GM18499 (cell line): ENCODE results near the gene DSTYK.
A peak's percentile ranks its signal among the peaks of the same experiment; 100 is the strongest.

Source experiments
- ATAC-seq: cut with Tn5 transposase; IDR thresholded peaks from one replicate; pipeline ENCODE4 v1.9.1; 2021; ENCODE audit warnings: moderate number of reproducible peaks; ENCODE audit not compliant: insufficient read depth, unreplicated experiment

Gene DSTYK, protein sequence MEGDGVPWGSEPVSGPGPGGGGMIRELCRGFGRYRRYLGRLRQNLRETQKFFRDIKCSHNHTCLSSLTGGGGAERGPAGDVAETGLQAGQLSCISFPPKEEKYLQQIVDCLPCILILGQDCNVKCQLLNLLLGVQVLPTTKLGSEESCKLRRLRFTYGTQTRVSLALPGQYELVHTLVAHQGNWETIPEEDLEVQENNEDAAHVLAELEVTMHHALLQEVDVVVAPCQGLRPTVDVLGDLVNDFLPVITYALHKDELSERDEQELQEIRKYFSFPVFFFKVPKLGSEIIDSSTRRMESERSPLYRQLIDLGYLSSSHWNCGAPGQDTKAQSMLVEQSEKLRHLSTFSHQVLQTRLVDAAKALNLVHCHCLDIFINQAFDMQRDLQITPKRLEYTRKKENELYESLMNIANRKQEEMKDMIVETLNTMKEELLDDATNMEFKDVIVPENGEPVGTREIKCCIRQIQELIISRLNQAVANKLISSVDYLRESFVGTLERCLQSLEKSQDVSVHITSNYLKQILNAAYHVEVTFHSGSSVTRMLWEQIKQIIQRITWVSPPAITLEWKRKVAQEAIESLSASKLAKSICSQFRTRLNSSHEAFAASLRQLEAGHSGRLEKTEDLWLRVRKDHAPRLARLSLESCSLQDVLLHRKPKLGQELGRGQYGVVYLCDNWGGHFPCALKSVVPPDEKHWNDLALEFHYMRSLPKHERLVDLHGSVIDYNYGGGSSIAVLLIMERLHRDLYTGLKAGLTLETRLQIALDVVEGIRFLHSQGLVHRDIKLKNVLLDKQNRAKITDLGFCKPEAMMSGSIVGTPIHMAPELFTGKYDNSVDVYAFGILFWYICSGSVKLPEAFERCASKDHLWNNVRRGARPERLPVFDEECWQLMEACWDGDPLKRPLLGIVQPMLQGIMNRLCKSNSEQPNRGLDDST

DNA sequence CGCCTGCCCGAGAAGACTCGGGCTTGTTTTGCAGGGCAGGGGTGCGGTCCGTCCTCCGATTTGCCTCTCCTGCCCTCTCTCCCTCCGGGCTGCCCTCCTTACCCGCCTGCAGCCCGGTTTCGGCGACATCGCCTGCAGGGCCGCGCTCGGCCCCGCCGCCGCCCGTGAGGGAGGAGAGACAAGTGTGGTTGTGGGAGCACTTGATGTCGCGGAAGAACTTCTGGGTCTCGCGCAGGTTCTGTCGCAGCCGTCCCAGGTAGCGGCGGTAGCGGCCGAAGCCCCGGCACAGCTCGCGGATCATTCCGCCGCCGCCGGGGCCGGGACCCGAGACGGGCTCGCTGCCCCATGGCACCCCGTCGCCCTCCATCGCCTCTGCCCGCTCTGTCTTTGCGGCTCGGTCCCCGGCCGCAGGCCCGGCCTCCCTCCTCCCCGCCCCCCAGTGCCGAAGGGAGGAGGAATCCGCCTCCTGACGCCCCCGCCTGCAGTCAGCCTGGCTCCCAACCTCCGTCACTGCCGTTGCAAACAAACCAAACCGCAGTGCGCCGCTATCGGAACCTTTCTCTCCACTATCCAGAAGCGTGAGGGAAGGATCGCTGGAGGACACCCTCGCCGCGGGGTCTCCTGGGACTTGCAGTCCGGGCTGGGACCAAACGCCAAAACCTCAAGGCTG lies at the start of gene DSTYK:
TSS of gene DSTYK (minus strand) at position 534 of the 670 bp plus-strand sequence. CDS start at position 367, 167 bp downstream.
- peak; percentile 49 for ATAC-seq

DNA sequence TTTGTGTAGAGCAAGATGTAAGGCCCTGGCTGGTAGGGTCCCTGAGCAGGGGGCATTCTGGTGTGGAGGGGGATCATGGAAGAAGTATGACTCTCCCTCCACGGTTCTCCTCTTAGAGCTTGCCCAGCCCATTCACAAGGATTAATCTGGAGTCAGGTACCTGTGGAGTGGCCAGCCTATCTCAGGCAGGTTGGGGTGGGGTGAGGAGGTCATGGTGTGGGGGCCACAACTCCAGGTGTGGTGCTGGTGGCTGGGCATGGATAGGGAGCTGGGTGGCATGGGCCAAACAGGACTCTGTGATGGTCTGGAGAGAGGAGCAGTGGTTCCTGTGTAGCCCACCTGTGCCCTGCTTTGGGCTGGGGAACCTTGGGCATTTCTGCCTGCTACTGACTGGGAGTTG lies 48.5 kb upstream of the DSTYK start:
- ATAC-seq = no peak

DNA sequence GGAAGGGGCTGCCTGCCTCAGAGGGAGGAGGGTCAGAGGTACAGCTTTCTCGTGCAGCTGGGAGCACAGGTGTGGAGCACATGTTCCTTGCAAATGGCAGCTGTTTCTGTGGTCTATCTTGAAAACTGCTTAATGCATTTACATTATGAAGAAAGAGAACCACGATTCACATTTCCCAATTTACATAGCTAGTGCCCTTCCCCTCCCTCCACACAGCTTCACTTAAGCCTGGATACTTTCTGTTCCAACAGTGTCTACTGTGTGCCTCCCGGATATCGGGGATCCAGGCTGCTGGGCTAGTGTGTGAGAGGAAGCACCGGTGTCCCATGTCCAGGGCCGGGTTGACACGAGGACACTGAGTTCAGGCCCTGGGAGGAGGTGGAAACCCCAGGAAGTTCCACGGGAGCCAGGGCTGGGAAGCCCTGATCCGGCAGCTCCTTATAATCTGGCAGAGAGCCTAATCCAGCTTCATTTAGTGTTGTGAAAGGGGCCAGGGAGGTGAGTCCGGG lies 47.9 kb upstream of the DSTYK start:
- ATAC-seq = no peak

DNA sequence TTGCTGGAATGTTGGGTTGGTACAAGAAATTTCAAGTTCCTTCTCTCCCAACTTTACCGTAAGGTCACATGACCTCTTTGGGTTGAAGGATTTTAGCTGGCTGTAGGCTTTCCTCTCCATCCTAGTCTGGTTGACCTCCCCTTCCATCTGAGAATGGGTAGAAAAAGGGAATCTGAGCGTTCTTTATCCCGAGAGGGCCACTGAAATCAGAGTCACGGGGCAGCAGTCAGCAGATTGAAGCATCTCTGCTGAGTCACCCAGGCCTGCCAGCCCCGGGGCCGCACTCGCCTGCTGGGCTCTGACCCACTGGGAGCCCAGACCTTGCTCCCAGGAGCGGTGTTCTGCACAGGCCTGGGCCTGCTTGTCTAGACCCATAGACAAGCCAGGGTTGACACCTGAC lies 47.2 kb upstream of the DSTYK start:
- no peak for ATAC-seq

DNA sequence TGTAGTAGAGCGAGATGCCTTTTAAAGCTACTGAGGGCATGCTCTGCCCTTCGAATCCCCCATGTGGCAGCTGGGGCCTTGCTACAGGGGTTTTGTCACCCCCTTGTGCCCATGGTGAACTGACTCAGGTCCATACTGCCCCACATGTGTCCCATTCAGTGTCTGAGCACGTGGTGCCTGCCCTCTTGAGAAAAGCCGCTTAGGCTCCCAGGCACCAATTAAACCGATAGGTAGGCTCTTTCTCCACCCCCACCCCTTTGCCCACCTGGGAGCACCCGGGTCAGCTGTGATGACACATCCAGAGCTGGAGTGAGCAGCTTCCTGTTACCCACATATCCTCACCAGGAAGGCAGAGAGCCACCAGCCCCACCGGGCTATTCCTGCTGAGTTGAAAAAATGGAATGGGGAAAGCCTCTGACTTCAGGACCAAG lies 46.8 kb upstream of the DSTYK start:
- ATAC-seq = no peak

DNA sequence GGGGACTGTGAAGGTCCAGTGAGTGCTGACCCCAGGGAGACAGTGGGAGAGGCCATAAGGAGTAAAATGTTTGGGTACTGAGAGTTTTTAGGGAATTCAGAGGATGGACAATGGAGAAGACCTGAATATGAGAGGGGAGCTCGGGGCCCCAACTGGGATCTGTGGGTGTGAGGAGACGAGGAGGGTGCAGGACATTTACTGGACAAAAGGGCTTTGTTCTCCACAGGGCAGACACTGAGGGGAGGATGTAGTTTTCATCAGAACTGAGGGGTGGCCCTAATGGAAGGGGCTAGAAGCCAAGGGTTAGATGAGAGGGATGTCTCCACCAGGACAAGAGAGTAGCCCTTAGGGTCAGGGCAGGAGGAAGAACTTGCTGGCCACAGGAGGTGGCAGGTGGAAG lies 46.2 kb upstream of the DSTYK start:
- ATAC-seq = no peak

DNA sequence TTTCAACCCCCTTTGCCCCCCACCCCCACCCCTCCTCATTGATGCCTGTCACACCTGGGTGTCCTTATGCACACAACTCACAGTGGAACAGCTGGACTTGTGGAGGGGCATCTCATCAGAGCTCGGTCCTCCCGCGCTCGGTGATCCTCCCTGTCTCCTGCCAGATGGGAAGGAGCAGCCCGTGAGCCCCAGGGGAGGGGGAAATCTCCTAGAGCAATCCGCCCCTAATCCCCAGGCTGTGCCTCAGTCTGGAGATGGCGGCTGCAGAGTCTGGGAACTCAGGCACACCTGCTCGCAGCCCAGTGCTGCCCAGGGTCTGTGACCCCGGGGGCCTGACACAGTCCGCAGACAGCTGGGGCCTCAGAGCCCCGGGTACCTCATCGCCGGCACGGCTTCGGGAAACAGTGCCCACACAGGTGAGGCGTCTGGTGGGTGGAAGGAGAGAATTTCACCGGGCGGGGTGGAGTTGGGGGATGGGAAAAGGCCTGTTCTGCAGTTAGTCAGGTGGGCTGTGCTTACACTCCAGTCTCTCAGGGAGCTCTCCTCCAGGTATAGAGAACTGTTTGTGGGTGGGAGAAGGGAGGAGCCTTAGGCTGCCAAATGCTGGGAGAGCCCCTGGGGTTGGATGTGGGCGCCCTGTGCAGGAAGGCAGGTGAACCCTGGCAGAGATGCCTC lies 45.6 kb upstream of the DSTYK start:
- no peak for ATAC-seq

DNA sequence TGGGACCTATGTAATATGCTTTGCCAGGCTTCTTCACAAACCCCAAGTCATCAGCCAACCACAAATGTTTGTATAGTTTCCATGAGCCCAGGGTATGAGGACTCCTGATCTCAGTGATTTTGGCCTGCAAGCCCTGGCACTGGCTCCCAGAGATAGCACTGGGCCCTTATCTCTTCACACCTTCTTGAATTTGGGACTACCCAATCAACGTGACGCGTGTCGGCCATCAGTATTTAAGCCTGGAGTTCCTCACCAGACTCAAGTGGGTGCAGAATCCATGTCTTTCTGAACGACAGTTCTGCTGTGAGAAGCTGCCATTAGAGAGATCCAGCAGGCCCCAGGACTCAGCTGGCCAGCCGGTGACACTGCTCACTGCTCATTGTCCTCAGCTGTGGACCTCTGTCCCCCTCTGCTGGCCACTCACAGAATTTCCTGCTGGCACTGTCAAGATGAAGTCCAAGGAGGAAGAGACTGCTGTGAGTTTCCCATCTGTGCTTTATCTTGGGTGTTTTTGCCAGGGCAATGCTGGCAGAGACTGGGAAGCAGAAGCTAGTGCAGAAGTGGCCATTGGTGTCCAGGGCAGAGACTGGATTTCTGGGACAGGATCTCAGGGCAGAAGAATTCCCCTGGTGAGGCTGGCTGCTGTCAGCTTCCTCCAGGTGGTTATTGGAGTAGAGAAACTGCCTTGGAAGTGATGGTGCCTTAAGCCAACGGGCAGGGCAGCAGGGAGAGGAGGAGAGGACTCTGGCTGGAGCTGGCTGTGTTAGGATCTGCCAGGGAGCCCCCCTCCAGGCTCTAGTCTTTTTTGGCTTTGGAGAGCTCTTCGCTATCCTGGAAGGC lies 44.7 kb upstream of the DSTYK start:
- ATAC-seq = no peak

DNA sequence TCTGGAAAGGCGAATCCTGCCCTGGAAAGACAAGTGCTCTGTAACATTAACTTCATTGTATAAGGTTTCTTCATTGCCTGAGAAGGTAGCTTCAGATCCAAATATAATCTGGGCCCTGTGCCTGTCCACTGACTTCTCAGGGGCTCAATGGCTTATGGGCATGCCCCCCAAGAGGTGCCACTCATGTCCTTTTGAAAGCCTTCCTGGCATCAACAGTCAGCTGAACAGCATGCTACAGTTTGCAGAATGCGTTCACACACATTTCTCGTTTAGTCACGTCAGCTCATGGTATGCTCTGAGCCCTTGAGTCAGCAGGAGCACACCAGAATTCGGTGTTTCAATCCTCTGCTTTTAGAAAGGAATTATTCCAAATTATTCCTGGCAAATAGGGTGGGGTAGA lies 40.1 kb upstream of the DSTYK start:
- no peak for ATAC-seq

DNA sequence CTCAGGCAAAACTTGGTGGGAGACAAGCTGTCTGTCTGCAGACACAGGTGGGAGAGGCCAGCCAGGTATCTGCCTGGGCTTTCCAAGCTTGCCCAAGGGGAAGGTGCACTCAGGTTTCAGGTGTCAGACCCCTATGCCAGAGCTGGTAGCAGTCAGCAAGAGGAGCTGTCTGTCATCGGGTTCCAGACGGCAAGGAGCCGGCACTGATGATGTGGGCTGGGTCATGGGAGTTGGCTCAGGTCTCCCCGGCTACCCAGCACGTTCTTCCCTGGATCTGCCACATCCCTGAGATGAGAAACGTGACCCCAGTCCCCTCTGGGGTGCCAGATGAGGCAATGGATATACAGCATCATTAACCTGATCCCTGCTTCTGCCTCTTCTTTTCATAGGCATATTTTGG lies 39.2 kb upstream of the DSTYK start:
- ATAC-seq = no peak

DNA sequence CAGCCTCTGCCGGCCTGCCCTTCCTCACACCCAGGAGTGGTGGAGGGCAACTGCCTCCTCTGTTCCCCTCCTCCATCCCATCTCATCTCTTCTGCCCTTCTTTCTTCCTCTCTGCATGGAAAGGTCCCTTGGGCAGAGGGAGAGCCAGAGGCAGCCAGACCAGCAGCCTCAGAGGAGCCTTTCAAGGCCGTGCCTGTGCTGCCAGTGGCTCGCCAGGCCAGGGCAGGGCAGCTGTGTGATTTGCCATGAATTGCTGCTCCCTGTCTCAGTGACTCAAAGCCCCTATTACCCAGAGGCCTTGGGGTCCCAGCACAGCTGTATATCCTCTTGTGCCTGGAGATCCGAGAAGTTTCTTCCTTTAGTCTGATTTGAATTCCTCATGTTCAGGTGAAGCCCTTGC lies 38.1 kb upstream of the DSTYK start:
- no peak for ATAC-seq

DNA sequence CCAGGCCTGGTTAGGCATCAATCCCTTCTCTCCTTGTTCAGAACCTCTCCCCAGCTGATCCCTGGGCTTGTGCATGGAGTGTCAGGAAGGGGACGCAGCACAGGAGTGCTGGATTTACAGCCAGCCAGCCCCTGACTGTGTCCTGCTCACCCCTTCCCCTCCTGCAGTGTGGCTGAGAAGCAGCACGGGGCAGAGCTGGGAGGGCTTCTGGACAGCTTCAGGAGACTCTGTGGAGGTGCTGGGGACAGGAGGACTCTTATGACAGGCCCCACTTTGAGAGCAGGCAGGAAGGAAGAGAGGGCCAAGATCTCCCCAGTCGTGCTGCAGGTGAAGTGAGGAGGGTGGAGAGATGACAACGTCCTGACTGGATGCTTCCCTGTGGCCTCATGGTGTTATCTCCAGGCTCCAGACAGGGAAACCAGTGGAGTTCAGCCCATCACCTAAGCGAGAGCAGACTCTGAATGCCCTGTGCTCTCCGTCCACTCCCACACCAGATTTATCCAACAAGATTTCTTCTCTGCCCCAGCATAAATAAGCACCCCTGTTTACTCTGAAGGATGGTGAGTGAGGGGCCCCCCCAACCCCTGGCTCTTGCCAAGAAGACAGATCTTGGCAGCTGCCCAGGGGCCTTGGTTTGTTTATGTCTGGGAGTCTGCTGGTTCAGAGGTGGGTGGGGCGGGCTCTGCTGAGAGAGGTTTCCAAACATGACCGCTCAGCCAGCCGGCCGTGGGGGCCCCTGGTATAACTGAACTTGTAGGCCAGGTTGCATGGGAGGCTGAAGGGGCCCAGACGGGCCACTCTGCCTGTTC lies 37.5 kb upstream of the DSTYK start:
- no peak for ATAC-seq

DNA sequence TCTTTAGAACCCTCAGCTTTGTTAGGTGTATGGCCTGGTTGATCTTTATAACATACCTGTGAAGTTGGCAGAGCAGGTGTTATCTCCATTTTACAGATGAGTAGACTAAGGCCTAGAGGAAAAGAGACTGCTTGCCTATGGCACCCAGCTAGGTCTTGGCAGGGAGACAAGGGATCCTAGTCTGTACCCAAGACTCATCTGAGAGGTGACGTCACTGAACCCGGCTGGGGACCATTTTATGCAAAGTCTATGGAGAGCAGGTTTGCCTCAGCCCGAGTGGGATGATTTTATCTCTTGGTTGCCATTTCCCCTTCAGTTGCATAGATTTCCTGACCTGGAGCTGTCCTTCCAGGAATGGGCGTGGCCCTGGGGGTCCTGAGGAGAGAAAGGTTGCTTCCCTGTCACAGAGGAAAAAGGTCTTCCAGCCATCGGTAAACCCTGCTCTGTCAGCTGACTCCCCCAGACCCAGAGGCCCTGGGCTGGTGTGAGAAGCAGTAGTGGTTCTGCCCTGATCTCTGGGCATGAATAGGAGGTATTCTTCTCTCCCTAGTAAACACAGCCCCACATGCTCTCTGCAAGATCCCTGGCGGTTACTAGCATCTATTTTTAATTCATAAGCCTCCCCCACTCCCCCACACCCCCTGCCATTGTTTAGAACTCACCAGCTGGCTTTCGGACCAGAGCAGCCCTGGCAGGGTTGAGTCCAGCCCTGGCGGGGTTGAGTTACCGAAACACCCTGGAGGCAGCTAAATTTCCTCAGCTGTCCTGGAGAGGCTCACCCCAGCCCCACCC lies 35.8 kb upstream of the DSTYK start:
- no peak for ATAC-seq

DNA sequence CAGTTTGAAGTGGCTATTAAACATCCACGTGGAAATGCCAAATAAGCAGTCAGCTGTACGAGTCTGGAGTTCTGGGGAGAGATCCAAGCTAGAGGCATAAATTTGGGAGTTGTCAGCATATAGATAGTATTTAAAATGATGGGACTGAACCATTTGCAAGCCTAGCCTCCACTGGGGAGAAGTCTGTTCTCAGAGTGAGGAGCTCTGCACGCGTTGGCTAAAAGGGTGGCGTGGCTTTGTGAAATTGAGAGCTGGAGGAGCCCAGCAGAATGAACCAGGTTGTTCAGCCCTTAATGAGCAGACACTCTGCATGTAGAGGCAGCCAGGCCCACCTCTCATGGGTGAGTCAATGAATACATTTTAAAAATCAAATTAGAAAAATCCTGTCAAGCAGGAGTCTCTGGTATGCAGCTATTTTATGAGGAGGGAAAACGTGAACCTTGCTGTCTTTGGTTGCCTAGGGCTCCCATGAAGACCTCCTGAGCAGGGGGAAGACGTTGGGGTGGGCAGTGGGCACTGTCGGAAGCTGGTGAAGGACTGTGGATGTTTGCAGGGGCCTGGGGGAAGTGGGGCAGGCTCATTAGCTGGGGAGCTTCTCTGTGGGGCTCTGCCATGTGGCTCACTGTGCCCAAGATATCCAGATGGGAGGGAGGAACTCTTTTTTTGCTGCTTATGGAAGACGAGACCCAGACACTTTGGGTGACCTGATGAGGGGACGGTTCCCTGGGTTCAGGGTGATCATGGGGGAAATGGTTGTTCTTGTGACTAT lies 35.0 kb upstream of the DSTYK start:
- no peak for ATAC-seq

DNA sequence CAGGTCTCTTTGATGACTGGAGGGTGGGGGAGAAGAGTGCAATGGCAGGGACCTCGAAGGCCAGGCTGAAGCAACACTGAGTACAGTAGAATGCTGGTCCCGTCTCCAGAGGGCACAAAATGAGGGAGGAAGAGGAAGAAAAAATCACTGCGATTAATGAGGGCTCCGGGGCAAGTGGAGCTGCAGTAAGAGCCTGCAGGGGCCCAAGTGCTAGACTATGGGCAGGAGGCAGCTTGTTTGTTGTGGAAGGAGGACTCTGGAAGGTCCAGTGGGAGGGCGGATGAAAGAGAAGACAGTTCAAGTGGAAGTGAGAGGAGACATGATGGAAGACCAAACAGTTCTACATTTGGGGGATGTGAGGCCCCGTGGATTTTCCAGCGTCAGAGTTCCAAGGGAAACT lies 33.6 kb upstream of the DSTYK start:
- ATAC-seq = no peak

DNA sequence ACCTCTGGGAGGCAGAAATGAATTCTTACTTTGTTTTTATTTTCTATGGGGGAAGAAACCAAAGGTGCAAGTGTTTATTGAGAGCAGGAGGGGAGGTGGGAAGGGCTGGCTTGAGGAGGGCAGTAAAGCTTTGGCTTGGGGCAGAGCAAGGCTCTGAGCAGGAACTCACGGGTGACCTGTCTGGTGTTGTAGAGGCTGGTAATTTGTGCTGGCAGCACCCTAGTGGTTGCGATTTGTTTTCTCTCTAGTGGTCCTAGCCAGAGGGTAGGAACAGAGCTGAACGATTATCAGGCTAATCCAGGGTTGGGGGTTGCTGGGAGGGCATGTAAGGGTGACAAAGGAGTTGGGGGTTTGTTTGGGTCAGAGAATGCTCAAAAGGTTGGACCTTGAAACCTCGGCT lies 32.9 kb upstream of the DSTYK start:
- no peak for ATAC-seq
